Measurements from ENCODE around the gene AHNAK2.
"Not testable (repeated sequence)": the region's sequence is repeated elsewhere in the genome, so short reads cannot be mapped to it uniquely, and the experiment has no call there.

Gene AHNAK2

GRCh38 chr14:104971447-104972240, 6.5 kb downstream of the AHNAK2 start:
- no peak for DNase-seq

DNA sequence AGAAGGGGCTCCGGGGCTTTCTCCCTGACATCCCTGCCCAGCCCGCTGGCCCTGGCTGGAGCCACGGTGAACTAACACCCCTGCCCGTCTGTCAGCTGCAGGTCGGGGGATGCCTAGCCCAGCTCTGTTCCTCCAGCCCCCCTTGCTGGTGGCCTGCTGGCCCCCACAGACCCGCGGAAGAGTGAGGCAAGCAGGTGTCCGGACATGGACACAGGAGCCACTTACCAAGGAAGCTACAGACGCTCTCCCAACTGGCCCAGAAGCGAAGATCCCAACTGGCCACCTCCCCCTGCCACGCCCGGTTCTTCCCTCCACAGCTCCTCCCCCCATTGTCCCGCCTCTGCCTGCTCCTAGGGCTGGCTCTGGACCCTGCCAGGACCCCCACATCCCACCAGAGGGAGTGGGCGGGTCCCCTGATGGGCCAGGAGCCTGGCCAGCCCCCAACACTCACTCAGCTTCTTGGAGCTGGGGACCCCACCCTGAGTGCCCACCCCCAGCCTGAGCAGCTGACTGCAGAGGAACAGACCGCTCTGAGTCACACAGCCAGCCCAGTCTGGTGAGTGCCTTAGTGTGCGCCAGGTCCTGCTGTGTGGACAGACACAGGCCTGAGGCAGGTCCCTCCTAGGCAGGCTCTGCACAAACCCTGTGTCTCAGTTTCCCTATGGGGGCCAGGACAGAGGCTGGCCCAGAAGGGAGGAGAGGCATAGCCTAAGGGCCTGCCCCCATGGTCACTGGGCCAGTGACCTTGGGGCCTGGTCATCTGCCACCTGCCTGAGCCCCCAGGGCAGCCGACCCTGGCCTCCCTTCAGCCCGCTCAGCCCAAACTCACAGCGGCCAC, 7.7 kb downstream of the AHNAK2 start:
- no peak for DNase-seq

DNA sequence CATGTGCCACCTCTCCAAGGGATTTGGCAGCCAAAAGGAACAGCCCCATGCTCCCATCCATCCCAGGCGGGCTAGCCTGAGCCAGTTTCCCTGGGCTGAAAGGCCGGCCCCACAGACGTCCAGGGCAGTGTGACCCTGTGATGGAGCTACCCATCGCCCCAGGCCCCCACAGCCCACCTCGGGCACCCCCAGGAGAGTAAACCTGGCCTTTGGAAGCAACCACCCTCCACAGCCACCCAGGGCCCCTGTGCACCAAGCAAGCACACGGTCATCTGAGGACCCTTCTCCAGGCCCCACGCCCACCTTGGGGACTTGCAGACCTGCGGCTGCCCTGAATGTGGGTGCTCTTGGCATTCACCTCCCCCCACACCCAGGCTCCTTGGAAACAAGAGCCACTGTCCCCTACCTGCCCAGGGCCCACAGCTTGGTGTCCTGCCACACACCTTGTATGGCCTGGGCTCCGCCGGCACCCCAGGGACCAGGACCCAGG, 8.4 kb downstream of the AHNAK2 start:
- no peak for DNase-seq

DNA sequence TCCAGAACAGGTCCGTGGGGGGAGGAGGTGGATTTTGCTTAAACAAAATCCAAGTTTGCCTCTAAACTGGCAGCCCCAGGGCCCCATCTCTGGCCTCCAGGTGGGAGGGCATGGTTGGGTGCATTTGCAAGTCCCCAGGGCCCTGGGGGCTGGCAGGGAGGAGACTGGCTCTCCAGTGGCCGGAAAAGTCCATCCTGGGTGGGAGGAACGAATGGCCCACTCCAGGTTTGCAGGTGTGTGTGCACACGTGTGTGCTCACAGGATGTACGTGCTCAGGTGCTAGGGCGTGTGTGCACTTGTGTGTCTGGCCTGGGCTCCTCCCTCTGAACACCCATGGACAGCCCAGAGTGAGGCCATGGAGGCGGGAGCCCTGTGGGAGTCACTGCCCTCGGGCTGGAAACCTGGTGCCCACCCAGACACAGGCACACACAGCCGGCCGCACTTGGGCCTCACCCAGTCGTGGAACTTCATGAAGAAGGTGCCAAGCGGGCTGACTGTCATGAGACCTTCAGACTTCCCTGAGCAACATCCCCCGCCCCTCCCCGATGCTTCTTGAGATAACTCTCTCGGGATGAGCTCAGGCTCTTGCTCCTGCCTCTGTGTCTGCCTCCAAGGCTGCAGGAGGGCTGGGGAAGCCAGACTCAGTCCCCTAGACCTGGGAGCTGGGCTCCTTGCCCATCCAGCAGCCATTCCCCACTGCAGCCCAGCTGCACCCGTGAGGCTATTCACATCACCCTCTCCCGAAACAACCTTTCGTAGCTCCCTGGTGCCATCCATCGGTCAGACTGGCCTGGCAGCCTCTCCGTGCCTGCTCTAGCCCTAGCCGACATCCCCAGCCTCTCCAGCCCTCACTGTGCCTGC, 9.4 kb downstream of the AHNAK2 start:
- DNase-seq: no peak

DNA sequence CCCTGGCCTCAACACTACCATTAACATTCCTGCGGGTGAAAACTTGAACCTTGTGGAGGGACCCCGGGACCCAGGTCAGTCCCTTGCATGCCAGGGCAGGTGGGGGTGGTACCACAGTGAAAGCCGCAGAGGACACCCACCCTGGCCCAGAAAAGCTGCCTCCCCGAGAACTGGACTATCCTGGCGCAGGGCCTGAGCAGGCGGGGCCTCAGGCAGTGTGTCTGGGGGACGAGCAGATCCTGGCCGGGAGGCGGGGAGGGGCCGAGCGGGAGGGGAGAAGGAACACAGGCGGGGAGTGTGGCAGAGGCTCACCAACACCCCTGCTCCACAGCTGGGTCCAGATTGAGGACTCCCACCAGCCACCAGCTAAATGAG, 10.0 kb downstream of the AHNAK2 start:
- DNase-seq: no peak

DNA sequence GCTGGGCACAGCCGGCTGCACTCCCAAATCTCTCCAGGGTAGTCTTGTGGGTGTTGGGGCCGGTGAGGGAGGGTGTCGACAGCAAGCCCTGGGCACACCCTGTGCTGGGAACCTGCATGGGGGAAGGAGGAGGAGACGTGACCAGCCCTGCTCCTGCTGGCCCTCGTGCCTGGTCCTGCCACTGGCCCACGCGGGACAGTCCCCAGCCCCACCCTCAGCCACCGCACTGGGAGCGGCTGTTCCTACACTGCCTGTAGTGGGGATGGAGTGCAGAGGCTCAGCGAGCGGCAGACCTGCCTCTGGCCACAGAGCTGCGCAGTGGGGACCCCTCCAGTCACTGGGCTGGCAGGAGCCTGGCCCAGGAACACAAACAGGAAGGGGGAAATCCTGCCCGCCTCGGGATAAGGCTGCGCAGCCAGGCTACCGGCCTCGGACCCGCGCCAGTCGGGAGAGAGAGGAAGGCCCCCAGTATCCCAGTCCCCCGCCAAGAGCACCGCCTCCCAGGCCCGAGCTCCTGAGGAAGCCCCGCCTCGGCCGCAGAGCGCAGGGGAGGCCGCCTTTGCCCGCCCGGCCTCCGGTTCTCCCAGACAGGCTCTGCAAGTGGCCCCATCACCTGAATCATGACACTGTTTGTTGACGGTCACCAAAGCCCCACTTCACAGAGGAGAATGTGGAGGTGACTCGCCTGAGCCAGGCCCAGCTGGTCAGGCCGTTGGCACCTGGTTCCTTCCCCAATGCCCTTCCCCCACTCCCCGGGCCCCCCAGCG, 10.6 kb downstream of the AHNAK2 start:
- DNase-seq: no peak

- no peak for DNase-seq
These were observed 11.2 kb downstream of the AHNAK2 start for GRCh38 chr14:104966981-104967385.

- DNase-seq: no peak
These were observed 11.8 kb downstream of the AHNAK2 start for GRCh38 chr14:104966261-104966865.

DNA sequence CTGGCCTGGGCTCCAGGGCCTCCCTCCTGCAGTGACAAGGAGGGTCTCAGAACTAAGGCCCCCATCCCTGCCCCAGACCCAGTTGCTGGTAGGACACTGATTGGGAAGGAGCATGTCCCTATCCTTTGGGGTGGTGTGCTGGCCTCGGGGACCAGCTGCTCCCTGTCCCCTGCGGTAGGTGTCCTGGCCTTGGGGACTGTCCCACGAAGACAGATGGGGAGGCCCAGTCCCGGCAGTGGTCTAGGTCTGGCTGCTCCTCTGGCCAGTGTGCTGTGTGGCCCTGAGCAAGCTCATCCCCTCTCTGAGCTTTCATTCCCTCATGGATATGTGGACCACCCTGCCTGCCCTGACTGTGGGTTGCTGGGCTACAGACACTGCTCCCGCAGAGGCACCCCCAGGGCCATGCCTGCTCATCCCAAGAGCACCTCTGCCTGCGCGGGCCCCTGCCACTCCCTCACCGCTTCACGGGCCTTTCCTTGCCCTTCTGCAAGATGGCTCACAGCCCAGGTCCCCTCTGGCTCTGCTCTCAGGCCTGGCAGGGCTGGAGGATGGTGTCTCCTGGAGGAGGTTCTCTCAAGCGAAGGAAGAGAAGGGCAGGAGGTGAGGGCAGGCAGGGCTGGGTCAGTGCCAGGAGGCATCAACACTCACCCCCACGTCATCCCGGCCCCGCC, 12.5 kb downstream of the AHNAK2 start:
- DNase-seq: no peak

DNA sequence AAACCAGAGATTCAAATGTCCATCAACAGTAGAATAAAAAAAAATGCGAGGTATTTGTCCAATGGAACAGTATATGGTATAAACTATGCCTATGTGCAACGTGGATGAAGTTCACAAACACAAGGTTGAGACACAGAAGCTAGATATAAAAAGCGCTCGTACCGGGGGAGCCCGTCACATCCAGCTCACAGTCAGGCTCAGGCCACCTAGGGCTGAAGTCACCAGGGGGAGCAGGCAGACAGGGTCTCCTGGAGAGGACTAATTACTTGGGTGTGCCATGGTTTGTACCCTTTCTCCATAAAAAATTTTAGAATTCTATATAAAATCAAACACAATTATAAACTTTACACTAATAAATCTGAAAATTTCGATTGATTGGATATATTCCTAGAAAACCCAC, 13.6 kb downstream of the AHNAK2 start:
- DNase-seq: no peak

DNA sequence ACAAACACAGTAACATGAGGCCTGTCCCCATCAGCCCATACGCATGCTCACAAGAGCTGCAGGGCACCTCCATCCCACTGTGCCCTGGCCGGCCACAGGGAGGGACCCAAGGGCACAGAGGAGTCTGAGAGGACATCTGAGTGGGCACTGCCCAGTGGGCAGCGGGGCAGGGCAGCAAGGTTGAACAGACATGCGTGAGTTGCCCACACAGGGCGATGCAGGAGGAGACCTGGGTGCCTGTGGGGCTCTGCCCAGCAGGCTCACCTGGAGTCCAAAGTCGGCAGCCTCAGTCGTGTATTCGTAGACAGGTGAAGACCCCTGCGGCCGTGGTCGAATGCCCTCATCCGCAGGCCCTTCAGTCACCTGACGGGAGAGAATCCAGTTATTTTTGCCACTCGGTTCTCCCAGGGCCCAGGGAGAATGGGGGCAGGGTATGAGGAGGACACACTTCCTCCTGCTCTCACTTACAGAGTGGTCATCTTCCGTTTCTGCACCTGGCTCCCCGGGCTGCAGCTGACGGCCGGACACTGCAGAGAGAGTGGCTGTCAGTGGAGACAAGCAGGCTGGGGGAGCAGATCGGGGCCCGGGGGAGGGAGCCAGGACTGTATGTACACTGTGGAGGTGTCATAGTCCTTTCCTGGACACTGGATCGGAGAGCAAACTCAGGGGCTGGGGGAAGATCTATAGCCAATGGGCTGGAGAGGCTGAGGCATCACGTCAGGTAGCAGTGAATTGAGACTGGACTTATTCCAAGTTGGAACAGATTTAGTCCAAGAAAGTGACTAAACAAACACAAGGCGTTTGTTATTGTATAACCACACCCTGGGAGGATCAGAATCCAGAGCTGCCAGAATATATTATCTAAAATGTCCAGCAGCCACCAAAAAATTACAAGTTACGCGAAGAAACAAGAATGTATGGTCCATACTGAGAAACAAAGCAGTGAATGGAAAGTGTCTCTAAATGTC, 20.7 kb downstream of the AHNAK2 start:
- no peak for DNase-seq

GRCh38 chr14:104956290-104956890, 21.8 kb downstream of the AHNAK2 start:
- no peak for DNase-seq

GRCh38 chr14:104955396-104955770, 22.8 kb downstream of the AHNAK2 start:
- DNase-seq: no peak

GRCh38 chr14:104954746-104955395, 23.3 kb downstream of the AHNAK2 start:
- no peak for DNase-seq

DNA sequence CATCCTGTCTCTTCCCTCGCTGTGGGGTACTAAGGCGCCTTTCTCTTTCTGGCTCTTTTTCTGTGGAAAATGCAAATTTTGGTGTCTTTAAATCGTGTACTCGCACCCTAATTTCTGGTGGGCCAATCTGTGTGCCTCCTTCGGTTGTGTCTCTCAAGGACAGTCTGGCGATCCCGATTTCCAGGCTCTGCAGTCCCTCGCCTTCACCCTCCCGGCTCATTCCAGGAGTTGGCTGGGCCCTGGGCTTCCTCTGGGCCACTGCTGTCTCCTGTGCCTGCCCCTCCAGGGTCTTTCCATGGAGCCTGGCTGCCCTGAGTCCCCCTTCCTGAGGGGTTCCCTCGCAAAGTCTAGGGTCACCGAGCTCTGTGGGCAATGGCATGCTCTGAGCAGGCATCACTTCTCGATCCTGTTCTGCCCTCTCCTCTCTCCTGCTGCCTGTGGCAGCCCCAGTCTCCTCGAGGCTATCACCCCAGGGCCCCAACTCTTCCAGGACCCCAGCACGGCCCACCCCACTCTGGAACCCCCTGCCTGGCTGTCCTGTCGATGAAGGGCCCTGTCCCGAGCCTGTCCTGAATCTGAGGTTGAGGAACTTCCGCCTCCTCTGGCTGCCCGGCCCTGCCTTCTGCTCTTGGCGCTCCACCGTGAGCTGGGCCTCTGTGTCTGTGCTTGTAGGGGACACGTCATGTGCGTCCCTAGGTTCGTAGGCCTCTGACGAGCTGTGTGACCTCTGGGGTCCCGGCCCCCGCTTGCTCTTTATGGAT, 24.1 kb downstream of the AHNAK2 start:
- DNase-seq: no peak

DNA sequence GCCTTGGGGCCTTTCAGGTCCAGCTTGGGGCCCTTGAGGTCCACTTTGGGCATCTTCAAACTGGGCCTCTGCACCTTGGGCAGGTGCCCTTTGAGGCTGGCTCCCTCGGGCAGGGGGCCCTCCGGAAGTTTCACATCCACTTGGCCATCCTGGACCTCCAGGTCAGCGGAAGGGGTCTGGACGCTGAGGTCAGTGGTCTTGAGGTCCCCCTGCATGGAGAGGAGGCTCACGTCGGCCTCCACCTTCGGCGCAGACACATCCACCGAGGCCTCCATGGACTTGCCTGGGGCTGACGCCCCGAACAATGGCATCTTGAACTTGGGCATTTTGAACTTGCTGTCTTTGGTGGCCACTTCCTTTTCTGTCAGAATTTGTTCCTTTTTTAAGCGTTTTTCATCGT, 25.1 kb downstream of the AHNAK2 start:
- DNase-seq: no peak

- DNase-seq: not testable (repeated sequence)
These were observed 26.1 kb downstream of the AHNAK2 start for GRCh38 chr14:104951863-104952657.
